ENCODE data around the gene PPP2R2B.
"Not testable (repeated sequence)": the region's sequence is repeated elsewhere in the genome, so short reads cannot be mapped to it uniquely, and the experiment has no call there.

PPP2R2B gene

DNA sequence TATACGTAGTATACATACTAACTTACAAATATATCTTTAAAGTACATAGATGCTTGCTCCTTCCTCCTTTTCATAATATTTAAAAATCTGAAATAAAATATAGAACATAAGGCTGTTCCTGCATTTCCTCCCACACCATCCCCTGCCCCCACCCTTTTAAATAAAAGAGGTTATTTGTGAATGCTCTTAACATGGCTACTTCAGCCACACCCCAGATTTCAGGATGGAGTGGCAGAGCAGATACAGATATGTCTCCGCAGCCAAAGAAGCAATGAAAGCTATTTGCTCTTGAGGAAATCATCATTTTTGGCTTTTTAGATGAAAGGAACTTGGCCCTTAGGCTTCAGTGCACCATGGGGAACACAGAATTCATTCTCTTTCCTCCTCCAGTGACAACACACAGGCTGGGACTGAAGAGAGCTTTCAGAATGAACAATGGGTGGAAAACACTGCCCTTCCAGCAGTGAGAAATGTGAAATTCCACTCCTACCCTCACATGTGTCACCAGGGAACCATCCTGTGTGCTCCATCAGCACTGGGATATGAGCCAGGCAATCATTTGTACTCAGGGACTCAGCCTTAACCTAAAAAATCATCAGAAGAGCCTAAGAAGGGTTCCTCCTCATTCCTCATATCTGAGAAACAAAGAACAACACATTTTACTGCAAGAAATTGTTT is 134.3 kb downstream of the PPP2R2B start:
- DNase-seq (ENCODE audit: low spot score) = no peak

DNA sequence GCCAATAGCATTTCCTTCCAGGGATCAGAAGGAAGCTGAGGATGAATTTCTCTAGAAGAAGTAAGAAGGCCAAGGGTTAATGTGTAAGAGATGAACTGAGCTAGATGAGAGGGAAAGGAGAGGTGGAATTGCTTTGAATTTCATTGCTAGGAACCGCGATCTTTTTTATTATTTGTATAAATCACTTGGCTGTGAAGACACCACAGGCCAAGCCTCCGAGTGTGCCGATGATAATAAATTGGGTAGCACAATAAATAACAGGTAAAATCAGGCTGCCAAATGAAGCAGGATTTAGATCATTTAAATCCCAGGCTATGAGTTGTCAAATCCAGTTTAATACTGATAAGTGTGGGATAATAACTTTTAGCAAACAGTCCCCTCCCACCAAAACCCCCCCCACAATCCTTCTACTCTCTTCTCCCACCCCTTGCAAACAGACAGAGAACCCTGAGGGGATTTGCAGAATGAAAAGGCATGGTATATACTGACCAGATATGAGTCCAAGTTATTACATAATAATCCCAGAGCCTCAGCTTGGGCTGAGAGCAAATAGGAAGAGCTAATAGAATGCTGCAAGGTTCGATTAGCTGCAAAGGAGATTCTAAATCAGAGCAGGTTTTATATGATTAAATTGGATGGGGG is 143.5 kb downstream of the PPP2R2B start:
- no peak for DNase-seq (ENCODE audit: low spot score)

DNA sequence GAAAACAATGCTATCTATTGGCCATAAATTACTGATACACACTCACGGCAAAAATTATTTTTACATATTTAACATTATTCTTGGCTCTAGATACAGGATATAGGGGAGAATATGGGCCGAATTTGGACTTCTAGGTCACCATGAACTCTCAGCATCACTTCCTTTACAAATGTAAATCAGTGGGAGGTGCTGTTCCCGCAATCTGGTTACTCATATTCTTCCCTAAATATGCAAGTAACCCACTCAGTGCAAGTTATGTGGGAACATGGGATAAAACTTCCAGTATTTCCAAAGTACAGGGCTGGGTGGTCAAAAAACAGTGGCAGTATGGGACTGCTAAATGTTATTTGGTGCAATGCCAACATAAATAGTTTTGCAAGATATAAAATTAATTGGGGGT is 145.6 kb downstream of the PPP2R2B start:
- no peak for DNase-seq (ENCODE audit: low spot score)

DNA sequence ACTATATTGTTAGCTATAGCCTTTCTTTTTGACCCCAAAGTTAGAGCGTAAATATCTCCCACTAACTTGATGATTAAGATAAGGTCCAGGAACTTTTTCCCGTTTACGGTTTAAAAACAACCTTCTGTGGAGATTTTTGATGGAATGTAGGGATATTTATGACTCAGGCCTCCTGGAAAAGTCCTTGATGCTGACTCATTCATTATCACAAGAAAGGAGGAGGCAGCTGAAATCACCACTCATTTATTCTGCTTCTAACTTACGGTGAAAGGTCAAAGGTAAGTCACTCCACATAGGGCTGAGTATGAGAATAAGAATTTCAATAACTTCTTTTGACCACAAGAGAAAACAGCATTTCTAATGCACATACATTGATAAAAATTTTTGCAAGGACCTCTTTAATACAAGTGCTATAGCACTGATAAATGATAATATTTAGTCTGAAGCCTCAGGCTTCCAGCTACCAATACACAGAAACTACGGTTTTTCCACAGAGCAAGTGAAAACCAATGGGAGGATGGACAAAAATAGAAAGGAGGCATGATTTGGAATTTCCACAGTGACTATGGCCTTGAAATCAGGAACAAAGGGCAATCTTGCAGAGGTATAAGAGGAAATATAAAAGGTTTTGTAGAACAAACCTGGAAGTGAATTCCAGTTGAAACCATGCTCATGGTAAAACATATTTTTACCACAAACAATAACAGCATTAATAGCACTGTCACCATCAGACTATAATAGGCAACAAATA is 146.5 kb downstream of the PPP2R2B start:
- DNase-seq (ENCODE audit: low spot score) = peak; percentile 20

DNA sequence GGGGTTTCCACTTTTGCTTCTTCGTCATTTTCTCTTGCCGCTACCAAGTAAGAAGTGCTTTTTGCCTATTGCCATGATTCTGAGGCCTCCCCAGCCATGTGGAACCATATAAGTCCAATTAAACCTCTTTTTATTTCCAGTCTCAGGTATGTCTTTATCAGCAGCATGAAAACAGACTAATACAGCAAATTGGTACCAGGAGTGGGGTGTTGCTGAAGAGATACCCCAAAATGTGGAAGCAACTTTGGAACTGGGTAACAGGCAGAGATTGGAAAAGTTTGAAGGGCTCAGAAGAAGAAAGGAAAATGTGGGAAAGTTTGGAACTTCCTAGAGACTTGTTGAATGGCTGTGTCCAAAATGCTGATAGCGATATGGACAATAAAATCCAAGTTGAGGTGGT is 149.8 kb downstream of the PPP2R2B start:
- DNase-seq (ENCODE audit: low spot score) = not testable (repeated sequence)

DNA sequence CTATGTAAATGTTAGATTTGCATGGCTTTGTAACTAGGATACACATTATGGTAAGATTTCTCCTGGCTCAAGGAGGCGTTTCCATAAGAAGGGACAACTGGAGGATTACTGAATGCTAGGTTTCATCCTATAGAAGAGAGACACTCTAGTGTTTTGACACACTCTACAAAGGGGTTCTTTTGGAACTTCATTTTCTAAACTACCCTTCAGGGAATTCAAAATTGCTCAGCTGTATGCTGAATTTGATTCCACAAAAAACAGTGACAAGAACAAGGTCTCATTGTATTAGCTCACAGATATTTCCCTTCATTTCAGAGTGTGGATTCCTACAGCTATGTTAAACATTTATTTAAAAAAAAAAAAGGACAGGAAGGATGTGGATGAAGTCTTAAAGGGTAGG is 151.7 kb downstream of the PPP2R2B start:
- DNase-seq (ENCODE audit: low spot score) = no peak

DNA sequence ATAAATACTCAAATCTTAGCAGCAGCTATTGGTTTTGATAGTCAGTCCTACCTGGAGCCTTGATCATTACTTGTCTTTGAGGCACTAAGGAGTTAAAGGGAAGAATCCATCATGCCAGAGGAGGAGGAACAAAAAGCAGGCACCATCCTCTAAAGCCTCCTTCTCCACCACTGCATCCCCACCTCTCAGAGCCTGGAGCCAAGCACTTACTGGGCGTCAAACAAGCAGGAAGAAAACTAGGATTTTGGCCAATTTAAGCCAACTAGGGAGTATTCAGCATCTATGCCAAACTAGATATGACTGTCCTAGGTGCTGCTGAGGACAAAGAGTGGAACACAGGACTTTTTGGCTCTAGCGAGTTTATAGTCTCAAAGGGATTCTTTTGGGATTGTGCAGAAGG is 152.5 kb downstream of the PPP2R2B start:
- no peak for DNase-seq (ENCODE audit: low spot score)

DNA sequence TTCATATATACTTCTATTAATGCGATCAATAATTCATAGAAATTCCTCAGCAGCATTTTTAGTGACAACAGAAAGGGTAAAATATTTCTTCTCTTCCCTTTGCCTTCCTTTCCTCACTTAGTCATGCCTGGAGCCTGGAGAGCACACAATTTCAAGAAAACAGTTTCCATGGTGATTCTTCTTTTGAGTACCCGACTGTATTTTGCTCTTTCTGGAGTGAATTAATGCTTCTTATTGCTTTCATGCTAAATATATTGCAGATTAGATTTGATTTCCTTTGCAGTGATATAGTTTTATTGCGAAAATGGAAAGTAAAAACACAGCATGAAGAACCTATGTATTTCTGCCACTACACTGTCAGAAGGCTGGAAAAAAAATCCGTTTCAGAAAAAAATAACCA is 153.5 kb downstream of the PPP2R2B start:
- DNase-seq (ENCODE audit: low spot score) = no peak

DNA sequence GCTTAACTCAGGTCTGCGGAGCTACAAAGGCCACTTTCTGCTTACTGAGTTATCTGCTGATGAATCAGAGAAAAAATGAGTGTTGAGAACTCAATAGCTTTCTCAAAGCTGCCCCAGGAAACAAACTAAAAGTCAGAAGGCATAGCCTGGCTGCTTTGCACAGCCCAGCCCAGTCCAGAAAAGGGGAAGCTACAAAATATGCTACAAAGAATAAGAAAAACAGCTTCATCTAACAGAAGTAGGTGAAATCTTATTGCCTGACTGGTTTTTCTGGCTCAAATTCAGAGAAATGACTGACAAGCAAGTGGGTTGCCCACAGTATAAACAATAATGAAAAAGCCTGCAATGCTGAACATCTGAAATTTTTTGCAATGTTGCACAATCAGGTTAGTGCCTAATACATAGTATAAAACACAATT is 156.2 kb downstream of the PPP2R2B start:
- DNase-seq (ENCODE audit: low spot score) = no peak

DNA sequence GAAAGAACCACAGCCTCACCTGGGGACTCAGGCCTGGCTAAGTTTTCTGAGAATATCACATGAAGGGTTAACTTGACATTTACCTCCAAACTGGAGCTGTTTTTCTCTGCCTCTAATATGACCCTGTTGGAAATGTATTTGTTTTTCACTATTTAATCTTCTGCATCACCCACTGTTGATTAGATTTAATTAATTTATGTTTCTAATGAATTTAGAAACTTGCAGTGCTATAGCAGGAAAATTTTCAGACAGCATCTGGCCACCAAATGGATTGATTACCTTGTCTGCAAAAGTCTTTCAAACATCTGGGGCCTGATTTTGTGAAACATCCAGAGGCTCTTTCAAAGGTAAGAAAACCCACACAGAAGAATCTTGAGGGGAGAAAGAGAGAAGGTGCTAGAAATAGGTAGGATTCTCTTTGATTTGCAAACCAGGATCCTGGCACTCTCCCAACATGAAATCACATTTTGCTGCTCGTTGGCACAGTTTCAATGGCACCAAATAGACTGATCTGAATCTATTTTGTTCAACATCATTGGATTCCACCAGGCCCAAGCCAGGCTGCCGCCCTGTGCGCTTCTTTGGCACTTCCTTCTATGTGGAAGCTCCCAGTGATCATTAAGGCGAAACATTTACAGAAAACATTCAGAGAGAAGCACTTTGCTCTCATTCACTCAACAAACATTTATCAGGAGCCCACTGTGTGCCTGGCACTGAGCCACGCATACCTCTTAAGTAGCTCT is 157.3 kb downstream of the PPP2R2B start:
- no peak for DNase-seq (ENCODE audit: low spot score)

DNA sequence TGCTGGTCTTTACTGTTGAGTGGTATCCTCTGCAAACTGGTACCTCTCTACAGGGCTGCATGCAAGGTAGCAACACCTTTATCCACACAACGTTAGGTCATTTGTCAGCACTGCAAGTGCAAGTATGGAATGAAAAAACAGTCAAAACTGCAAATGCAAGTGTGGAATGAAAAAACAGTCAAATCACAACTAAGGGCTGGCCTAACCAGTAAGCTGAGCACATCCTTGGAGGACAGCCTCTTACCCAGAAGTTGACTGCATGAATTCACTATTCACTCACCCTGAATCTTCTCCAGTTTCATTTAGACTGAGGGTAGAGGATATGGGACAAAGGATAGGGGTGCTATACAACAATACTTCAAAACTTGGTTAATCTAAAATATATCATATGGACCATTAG is 158.4 kb downstream of the PPP2R2B start:
- no peak for DNase-seq (ENCODE audit: low spot score)

DNA sequence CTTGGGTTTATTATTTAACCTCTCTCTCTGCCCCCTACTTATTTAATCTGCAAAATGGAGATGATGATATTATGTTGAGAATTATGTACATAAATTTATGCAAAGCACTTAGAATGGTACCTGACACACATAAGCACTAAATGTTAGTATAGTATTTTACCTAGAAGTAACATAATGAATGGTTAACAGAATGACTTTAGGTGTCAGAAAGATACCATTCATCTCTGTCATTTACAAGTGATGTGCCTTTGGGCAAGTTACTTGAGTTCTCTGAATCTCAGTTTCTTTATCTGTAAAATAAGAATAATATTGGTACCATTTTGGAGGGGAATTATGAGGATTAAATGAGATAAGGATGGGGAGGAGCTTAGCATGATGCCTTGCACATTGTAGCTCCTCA is 159.4 kb downstream of the PPP2R2B start:
- DNase-seq (ENCODE audit: low spot score) = no peak

DNA sequence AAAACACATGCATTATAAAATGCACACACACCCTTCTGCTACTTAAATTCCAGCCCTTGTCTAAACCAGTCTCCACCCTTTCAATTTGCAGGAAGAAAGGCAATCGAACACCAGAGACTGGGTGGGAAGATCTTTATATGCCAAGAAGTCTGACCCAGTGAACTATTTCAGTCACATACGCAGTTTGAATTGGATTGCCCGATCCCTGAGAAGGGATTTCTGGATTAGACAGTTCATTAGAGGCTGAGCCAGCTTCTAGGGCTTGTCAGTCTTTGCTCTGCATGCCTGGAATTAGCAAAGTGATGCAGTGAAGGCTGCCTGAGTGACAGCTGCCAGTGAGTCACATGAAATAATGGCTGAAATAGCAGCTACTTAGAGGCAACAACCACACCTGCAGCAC is 159.9 kb downstream of the PPP2R2B start:
- no peak for DNase-seq (ENCODE audit: low spot score)

DNA sequence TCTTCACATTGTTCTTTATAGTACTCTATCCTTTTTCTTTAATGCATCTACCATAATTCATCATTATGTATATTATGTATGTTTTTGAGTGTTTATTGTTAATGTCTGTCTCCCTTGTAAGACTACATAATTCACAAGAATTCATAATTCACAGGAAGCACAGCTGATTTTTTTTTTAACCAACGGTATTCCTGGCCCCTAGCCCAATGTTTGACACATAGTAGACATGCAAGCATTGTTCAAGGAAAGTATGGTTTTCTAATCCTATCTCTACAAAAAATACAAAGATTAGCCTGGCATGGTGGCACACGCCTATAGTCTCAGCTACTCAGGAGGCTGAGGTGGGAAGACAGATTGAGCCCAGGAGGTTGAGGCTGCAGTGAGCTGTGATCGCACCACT is 160.6 kb downstream of the PPP2R2B start:
- DNase-seq (ENCODE audit: low spot score) = no peak

DNA sequence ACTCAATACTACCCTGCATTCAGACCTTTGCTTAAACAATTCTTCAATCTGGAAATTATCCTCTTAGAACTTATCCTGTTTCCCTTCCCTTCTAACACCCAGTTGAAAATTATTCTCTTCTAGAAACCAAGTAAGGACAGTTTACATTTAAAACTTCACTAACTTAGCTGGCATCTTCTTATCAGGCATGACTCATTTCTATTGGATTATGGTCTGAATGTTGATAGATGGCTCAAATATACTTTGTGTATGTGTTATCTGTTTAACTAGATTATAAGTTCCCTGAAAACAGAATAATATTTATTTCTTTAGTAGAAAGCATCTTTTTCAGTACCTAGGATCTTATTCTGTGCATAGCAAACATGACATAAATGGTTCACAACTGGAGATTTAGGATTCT is 161.9 kb downstream of the PPP2R2B start:
- DNase-seq (ENCODE audit: low spot score) = no peak

DNA sequence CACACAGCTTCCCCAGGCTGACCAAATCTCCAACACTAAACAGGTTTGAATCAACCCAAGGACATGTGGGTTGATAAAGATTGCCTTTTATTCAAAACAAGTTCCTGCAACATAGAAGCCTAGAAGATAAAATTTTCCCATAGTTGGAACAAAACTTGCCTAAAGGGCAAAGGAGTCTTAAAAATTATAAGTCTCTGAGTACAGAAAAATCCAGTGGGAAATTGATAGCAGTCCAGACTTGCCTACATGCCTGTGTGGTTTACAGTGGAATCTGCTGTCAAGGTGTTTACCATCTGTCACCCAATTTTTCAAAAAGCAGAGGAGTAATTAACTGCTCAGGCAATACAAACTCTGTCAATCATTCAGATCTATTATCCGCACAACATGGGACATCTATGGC is 168.2 kb downstream of the PPP2R2B start:
- DNase-seq (ENCODE audit: low spot score) = no peak

DNA sequence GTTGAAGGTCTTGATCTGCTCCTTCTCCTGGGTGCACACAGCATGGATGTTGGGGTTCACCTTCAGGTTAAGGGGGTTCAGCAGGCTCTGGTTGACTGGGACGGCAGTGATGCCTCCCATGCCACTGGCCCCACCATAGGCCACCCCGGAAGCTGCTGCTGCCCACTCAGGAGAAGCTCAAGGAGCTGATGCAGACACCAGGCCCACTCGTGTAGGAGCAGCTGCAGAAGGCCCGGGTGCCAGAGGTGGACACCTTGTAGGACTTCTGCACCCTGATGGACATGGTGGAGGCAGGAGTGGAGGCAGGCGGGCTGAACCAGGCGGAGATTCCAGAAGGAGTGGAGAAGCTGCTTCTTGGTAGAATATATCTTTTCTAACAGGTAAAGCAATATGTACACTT is 171.2 kb downstream of the PPP2R2B start:
- no peak for DNase-seq (ENCODE audit: low spot score)

DNA sequence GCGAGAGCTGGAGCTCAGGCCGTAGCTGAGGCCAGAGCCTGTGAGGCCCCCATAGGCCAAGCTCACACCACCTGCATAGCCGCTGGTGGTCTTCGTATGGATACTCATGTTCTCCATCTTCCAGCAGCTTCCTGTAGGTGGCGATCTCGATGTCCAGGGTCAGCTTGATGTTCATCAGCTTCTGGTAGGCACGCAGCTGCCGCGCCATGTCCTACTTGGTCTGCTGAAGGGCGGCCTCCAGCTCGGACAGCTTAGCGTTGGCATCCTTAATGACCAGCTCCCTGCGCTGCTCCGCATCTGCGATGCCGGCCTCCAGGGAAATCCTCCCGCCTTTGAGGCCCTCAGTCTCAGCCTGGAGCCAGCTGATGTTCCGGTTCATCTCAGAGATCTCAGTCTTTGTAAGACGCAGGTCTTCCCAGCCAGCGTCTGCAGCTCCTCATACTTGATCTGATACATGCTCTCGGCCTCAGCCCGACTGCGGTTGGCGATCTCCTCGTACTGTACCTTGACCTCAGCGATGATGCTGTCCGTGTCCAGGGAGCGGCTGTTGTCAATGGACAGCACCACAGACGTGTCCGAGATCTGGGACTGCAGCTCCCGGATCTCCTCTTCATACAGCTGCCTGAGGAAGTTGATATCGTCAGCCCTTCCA is 172.1 kb downstream of the PPP2R2B start:
- no peak for DNase-seq (ENCODE audit: low spot score)

DNA sequence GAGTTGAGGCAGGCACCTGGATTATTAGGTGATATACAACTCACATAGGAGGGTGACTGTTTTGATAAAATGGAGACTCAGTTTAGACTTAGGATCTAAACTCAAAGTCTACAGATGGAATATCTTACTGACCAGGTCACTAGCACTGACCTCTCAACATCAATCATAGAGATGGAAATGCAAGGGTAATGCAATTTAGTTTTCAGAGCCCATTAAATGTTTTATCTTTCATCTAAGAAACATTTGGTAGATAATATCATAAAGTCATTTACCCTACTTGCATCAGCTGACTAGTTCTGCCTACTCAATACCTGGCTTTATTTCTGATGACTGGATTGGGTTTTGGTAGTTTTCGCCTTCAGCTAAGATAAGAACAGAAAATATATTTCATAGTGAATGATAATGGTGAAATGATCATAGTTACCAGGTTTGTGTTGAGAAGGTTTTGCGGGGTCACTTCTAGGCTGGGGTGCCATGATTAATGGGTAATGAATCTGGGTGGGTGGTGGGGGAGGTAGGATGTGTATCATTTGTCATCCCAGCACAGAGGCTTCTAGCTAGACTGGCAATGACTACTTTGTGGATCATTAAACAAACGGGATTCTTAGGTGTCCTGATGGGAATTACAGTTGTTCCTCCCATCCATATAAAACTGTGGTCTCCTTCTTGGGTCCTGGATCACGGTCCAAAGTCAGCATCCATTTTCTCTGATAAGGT is 173.4 kb downstream of the PPP2R2B start:
- no peak for DNase-seq (ENCODE audit: low spot score)

DNA sequence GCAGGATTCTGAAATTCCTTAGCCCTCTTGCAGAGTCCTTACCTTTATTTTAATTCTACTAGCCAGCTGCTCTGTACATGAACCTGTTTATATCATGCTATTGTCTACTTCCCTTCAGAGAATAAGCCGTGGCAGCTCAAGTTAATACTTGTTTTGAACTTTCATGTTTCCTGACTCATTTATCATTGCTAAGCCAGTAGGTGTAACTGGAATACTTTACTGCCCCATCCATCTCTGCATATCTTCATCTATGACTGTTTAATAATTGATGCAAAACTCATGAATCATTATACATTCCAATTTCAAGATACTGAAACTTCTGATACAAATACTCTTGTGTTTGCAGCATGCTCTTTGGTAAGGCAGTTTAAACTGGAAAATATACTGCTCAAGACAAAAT is 174.7 kb downstream of the PPP2R2B start:
- no peak for DNase-seq (ENCODE audit: low spot score)

DNA sequence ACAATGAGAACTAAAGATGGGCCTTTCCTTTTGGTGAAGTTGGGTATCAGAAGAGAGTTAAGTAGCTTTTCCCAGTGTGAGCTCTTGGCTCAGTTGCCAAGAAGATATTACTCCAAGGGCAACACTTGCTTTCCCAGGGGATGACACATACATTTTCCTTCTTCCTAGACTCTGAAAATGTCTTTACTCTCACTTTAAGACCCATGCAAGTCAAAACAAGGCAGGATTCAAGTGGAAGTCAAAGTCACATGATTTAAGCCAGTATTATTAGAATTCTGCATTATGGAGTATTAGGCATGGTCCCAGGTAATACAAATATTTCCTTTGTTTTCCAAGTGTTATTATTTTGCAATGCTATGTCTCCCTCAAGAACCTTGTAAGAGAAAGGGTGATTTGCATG is 175.1 kb downstream of the PPP2R2B start:
- DNase-seq (ENCODE audit: low spot score) = no peak

Data from kidney capillary endothelial cell (primary cell).